Measurements from ENCODE around the gene SNRPF.
"Not testable (repeated sequence)": the region's sequence is repeated elsewhere in the genome, so short reads cannot be mapped to it uniquely, and the experiment has no call there.

SNRPF gene

GRCh38 chr12:95858451-95859343, at the start of gene SNRPF:
TSS of gene SNRPF (plus strand) at chr12:95858952. CDS start at chr12:95859074, 122 bp downstream.
- DNase-seq, result peak; percentile 53 to 88

- DNase-seq, result no peak
Observed at GRCh38 chr12:95809000-95809680, 49.6 kb upstream of the SNRPF start.

GRCh38 chr12:95810411-95810810, 48.3 kb upstream of the SNRPF start:
- no peak for DNase-seq

- DNase-seq, result not testable (repeated sequence)
Observed at GRCh38 chr12:95812155-95812554, 46.6 kb upstream of the SNRPF start.

- DNase-seq, result no peak
Observed at GRCh38 chr12:95815632-95816212, 43.0 kb upstream of the SNRPF start.

GRCh38 chr12:95820096-95820703, 38.6 kb upstream of the SNRPF start:
- no peak for DNase-seq

- DNase-seq, result no peak
Observed at GRCh38 chr12:95829395-95829794, 29.4 kb upstream of the SNRPF start.

GRCh38 chr12:95830335-95831089, 28.2 kb upstream of the SNRPF start:
- no peak for DNase-seq

GRCh38 chr12:95834572-95834971, 24.2 kb upstream of the SNRPF start:
- DNase-seq, result no peak

GRCh38 chr12:95836185-95836609, 22.6 kb upstream of the SNRPF start:
- DNase-seq, result no peak

- DNase-seq, result no peak
Observed at GRCh38 chr12:95836630-95837239, 22.0 kb upstream of the SNRPF start.

- no peak for DNase-seq
Observed at GRCh38 chr12:95837240-95838038, 21.3 kb upstream of the SNRPF start.

- no peak for DNase-seq
Observed at GRCh38 chr12:95838125-95838524, 20.6 kb upstream of the SNRPF start.

GRCh38 chr12:95842426-95842825, 16.3 kb upstream of the SNRPF start:
- not testable (repeated sequence) for DNase-seq

GRCh38 chr12:95848575-95849388, 10.0 kb upstream of the SNRPF start:
- DNase-seq, result no peak

- DNase-seq, result no peak
Observed at GRCh38 chr12:95851606-95852005, 7.1 kb upstream of the SNRPF start.

- DNase-seq, result no peak
Observed at GRCh38 chr12:95852133-95852532, 6.6 kb upstream of the SNRPF start.

- no peak for DNase-seq
Observed at GRCh38 chr12:95857156-95857555, 1.6 kb upstream of the SNRPF start.

- no peak for DNase-seq
Observed at GRCh38 chr12:95857799-95858198, 953 bp upstream of the SNRPF start.

GRCh38 chr12:95859344-95859816, 628 bp downstream of the SNRPF start:
- no peak for DNase-seq

All from cerebellar nuclear complex (tissue), 1 donor.